SH-SY5Y (cell line): ENCODE data around the gene TNIK.

ENCODE experiments used
- GATA2 ChIP-seq: IDR thresholded peaks from 2 replicates; pipeline ENCODE4 v1.6.1; 2011; ENCODE audit warnings: mild to moderate bottlenecking, low read depth, low read length
- GATA3 ChIP-seq: IDR thresholded peaks from 2 replicates; pipeline ENCODE4 v1.6.1; 2011; ENCODE audit warnings: low read depth, mild to moderate bottlenecking, low read length, moderate library complexity

DNA sequence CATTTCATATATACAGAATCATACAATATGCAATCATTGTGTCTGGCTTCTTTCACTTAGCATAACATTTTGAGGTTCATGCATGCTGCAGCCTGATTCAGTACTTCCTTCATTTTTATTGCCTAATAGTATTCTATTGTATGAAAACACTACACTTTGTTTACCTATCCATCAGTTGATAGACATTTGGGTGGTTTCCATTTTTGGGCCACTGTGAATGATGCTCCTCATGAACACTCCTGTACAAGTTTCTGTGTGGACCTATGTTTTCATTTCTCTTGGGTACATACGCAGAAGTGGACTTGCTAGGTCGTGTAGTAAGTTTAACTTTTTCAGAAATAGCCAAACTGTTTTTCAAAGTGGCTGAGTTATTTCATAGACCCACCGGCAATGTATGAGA is 18.8 kb downstream of the TNIK start:
- TF ChIP-seq GATA2 (no peak), GATA3 (no peak)
